Mesothelial cell of epicardium (in vitro differentiated cells): ENCODE data around the gene ZSCAN10. TPM values are rescaled to one million over a fixed set of nuclear protein-coding genes. Genes with fewer than 3 reads are reported as not detected.

Experiments used
- DNase-seq, 2 experiments: peaks; one replicate each; pipeline ENCODE4 v3.0.0; 2021; ENCODE audit warnings: low spot score in 2 of 2; ENCODE audit not compliant: unreplicated experiment in 2 of 2
- H3K27ac Mint-ChIP-seq: 2 replicates; pipeline ENCODE4 v1.8.0; 2021; ENCODE audit warnings: mixed read lengths
- H3K27me3 Mint-ChIP-seq: 2 replicates; pipeline ENCODE4 v1.8.0; 2021; ENCODE audit warnings: low read depth, mixed read lengths
- H3K36me3 Mint-ChIP-seq: 2 replicates; pipeline ENCODE4 v1.8.0; 2021; ENCODE audit warnings: mixed read lengths
- H3K4me1 Mint-ChIP-seq: 2 replicates; pipeline ENCODE4 v1.8.0; 2021; ENCODE audit warnings: mixed read lengths
- H3K4me3 Mint-ChIP-seq: 2 replicates; pipeline ENCODE4 v1.8.0; 2021; ENCODE audit warnings: mild to moderate bottlenecking, moderate library complexity, mixed read lengths
- H3K9me3 Mint-ChIP-seq: 2 replicates; pipeline ENCODE4 v1.8.0; 2021; ENCODE audit warnings: mixed read lengths
- CTCF ChIP-seq: fragments of 200-600 bp; sonication (generic); IDR thresholded peaks from one replicate; pipeline ENCODE4 v1.5.0; 2021; ENCODE audit warnings: antibody characterized with exemption; ENCODE audit not compliant: unreplicated experiment
- total RNA-seq: library from RNA; stranded (reverse); gene quantifications from 3 replicates; pipeline ENCODE4 v1.2.1, GENCODE V29; 2021

ZSCAN10 gene
- 0.09 to 0.42 TPM in 2 of 3 replicates, not detected in the other for total RNA-seq

- H3K4me3 Mint-ChIP-seq = peak within 1 kb of the TSS; percentile 64
- peaks cover 18% of the 10 kb centered on the region for H3K4me1 Mint-ChIP-seq
- TF ChIP-seq CTCF = no peak
- H3K9me3 Mint-ChIP-seq = no peaks in the 10 kb centered on the region
- H3K27ac Mint-ChIP-seq = peak within 1 kb of the TSS; percentile 77
- H3K27me3 Mint-ChIP-seq = peaks cover 29% of the 10 kb centered on the region
- no peaks in the 10 kb centered on the region for H3K36me3 Mint-ChIP-seq
- no peak for DNase-seq
Measured at GRCh38 chr16:3098459-3099394, at the start of gene ZSCAN10. TSS of gene ZSCAN10 (minus strand) at chr16:3099294. CDS start at chr16:3092937, 6,357 bp downstream.

- Mint-ChIP-seq H3K4me1 (peaks cover 21% of the 10 kb centered on the region), H3K27me3 (peaks cover 23% of the 10 kb centered on the region), H3K9me3 (no peaks in the 10 kb centered on the region), H3K4me3 (peak overlapping the region; percentile 85), H3K27ac (peak overlapping the region; percentile 30), H3K36me3 (no peaks in the 10 kb centered on the region)
- no peak for TF ChIP-seq CTCF
- DNase-seq = no peak
Measured at GRCh38 chr16:3148256-3149192, 49.4 kb upstream of the ZSCAN10 start.

GRCh38 chr16:3147757-3148104, 48.6 kb upstream of the ZSCAN10 start:
- DNase-seq = no peak
- Mint-ChIP-seq H3K27ac (no peak overlapping the region), H3K36me3 (peaks cover under 1% of the 10 kb centered on the region), H3K9me3 (no peaks in the 10 kb centered on the region), H3K4me1 (peaks cover 20% of the 10 kb centered on the region), H3K27me3 (peaks cover 21% of the 10 kb centered on the region), H3K4me3 (no peak overlapping the region)
- TF ChIP-seq CTCF = no peak

- Mint-ChIP-seq H3K4me1 (peaks cover 15% of the 10 kb centered on the region), H3K9me3 (no peaks in the 10 kb centered on the region), H3K36me3 (peaks cover 6% of the 10 kb centered on the region), H3K27me3 (peaks cover 16% of the 10 kb centered on the region), H3K27ac (no peak overlapping the region), H3K4me3 (no peak overlapping the region)
- TF ChIP-seq CTCF = no peak
- DNase-seq = no peak
Measured at GRCh38 chr16:3147046-3147756, 48.1 kb upstream of the ZSCAN10 start.

- Mint-ChIP-seq H3K4me3 (no peak overlapping the region), H3K9me3 (no peaks in the 10 kb centered on the region), H3K27ac (no peak overlapping the region), H3K27me3 (peaks cover 13% of the 10 kb centered on the region), H3K36me3 (peaks cover 10% of the 10 kb centered on the region), H3K4me1 (peaks cover 7% of the 10 kb centered on the region)
- no peak for DNase-seq
- no peak for TF ChIP-seq CTCF
Measured at GRCh38 chr16:3145660-3146059, 46.6 kb upstream of the ZSCAN10 start.
